ENCODE data around the gene LYRM9.
"Not testable (repeated sequence)": the region's sequence is repeated elsewhere in the genome, so short reads cannot be mapped to it uniquely, and the experiment has no call there.

The LYRM9 gene

GRCh38 chr17:27872776-27873175 is 20.4 kb downstream of the LYRM9 start:
- DNase-seq = no peak

GRCh38 chr17:27871407-27871806 is 21.8 kb downstream of the LYRM9 start:
- DNase-seq = no peak

- DNase-seq = no peak
These were observed 22.8 kb downstream of the LYRM9 start for GRCh38 chr17:27870345-27870744.

- no peak for DNase-seq
These were observed 24.6 kb downstream of the LYRM9 start for GRCh38 chr17:27868565-27868964.

- DNase-seq = no peak
These were observed 30.3 kb downstream of the LYRM9 start for GRCh38 chr17:27862840-27863239.

GRCh38 chr17:27862004-27862403 is 31.2 kb downstream of the LYRM9 start:
- no peak for DNase-seq

GRCh38 chr17:27860971-27861664 is 32.0 kb downstream of the LYRM9 start:
- no peak for DNase-seq

GRCh38 chr17:27858621-27859305 is 34.4 kb downstream of the LYRM9 start:
- DNase-seq = no peak

GRCh38 chr17:27856676-27857432 is 36.3 kb downstream of the LYRM9 start:
- no peak for DNase-seq

GRCh38 chr17:27855454-27855853 is 37.7 kb downstream of the LYRM9 start:
- no peak for DNase-seq

GRCh38 chr17:27854163-27854562 is 39.0 kb downstream of the LYRM9 start:
- DNase-seq = no peak

- no peak for DNase-seq
These were observed 40.1 kb downstream of the LYRM9 start for GRCh38 chr17:27853091-27853490.

- DNase-seq = no peak
These were observed 43.5 kb downstream of the LYRM9 start for GRCh38 chr17:27849474-27850185.

- DNase-seq = no peak
These were observed 44.2 kb downstream of the LYRM9 start for GRCh38 chr17:27848931-27849330.

- DNase-seq = not testable (repeated sequence)
These were observed 46.3 kb downstream of the LYRM9 start for GRCh38 chr17:27846808-27847307.

GRCh38 chr17:27846042-27846655 is 47.0 kb downstream of the LYRM9 start:
- no peak for DNase-seq

- no peak for DNase-seq
These were observed 47.7 kb downstream of the LYRM9 start for GRCh38 chr17:27845264-27846041.

- DNase-seq = no peak
These were observed 52.5 kb downstream of the LYRM9 start for GRCh38 chr17:27840688-27841087.

- not testable (repeated sequence) for DNase-seq
These were observed 52.8 kb downstream of the LYRM9 start for GRCh38 chr17:27840406-27840678.

GRCh38 chr17:27839571-27840405 is 53.4 kb downstream of the LYRM9 start:
- DNase-seq = not testable (repeated sequence)

- not testable (repeated sequence) for DNase-seq
These were observed 54.6 kb downstream of the LYRM9 start for GRCh38 chr17:27838607-27839006.

All from amniotic stem cell (primary cell).